ENCODE data around the gene GSTA5.

GRCh38 chr6:52786249-52786956, 54.2 kb downstream of the GSTA5 start:
- TF ChIP-seq, protein P1, sequence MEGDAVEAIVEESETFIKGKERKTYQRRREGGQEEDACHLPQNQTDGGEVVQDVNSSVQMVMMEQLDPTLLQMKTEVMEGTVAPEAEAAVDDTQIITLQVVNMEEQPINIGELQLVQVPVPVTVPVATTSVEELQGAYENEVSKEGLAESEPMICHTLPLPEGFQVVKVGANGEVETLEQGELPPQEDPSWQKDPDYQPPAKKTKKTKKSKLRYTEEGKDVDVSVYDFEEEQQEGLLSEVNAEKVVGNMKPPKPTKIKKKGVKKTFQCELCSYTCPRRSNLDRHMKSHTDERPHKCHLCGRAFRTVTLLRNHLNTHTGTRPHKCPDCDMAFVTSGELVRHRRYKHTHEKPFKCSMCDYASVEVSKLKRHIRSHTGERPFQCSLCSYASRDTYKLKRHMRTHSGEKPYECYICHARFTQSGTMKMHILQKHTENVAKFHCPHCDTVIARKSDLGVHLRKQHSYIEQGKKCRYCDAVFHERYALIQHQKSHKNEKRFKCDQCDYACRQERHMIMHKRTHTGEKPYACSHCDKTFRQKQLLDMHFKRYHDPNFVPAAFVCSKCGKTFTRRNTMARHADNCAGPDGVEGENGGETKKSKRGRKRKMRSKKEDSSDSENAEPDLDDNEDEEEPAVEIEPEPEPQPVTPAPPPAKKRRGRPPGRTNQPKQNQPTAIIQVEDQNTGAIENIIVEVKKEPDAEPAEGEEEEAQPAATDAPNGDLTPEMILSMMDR (IDR thresholded peaks at IDR 0.05) = no peak
- no peak for TF ChIP-seq POLR2A (IDR thresholded peaks at IDR 0.05)

All from vagina (tissue), 2 donors.